ENCODE data around the gene CHTF8.

Gene CHTF8

DNA sequence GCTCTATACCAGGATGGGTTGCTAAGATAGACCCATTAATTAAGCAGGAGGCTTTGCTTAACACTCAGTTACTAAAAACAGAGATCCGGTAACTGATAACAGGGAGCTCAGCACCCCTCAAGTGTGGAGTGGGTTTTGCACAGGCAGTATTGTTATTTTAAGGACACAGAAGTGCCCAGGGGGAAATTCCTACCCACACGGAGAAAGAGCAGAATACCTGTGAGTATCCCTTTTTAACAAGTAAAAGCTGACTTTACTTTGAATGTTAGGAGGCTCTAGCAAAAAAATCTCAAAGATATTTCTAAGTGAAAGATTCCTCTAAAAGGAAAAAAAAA, 59.8 kb downstream of the CHTF8 start:
- Histone ChIP-seq H3K36me3 (ENCODE audit: control insufficient read depth, insufficient read depth, low read length) (no peaks in the 10 kb centered on the region), H3K4me3 (ENCODE audit: insufficient read depth, low read depth, low read length, poor library complexity, severe bottlenecking) (no peak overlapping the region), H3K27ac (ENCODE audit: insufficient read depth, low read length, poor library complexity, severe bottlenecking) (no peak overlapping the region), H3K4me1 (ENCODE audit: control insufficient read depth, insufficient read depth, low read length, poor library complexity, severe bottlenecking) (no peaks in the 10 kb centered on the region), H3K9me3 (ENCODE audit: control insufficient read depth, low read length) (no peaks in the 10 kb centered on the region), H3K27me3 (replicated peaks; ENCODE audit: control insufficient read depth, insufficient read depth, low read length, poor library complexity, severe bottlenecking) (no peaks in the 10 kb centered on the region)
- no peak for DNase-seq

DNA sequence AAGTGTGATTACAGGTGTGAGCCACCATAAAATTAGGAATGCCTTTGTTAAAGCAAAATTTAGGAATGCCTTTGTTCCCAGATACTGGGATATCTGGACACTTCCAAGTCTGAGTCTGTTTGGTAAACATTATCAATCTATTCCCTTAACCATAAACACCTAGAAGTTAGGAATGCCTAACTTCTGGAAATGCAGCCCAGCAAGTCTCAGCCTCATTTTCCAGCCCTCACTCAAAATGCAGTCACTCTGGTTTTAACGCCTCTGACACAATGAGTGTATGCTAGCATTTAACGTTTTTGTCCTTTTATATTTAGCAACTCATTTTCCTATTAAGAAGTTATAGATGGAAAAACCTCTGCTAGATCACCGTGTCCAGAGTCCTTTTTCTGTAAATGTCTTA, 61.4 kb downstream of the CHTF8 start:
- Histone ChIP-seq H3K27ac (ENCODE audit: insufficient read depth, low read length, poor library complexity, severe bottlenecking) (no peak overlapping the region), H3K36me3 (ENCODE audit: control insufficient read depth, insufficient read depth, low read length) (no peaks in the 10 kb centered on the region), H3K4me1 (ENCODE audit: control insufficient read depth, insufficient read depth, low read length, poor library complexity, severe bottlenecking) (no peaks in the 10 kb centered on the region), H3K4me3 (ENCODE audit: insufficient read depth, low read depth, low read length, poor library complexity, severe bottlenecking) (no peak overlapping the region), H3K27me3 (replicated peaks; ENCODE audit: control insufficient read depth, insufficient read depth, low read length, poor library complexity, severe bottlenecking) (no peaks in the 10 kb centered on the region), H3K9me3 (ENCODE audit: control insufficient read depth, low read length) (no peaks in the 10 kb centered on the region)
- no peak for DNase-seq

DNA sequence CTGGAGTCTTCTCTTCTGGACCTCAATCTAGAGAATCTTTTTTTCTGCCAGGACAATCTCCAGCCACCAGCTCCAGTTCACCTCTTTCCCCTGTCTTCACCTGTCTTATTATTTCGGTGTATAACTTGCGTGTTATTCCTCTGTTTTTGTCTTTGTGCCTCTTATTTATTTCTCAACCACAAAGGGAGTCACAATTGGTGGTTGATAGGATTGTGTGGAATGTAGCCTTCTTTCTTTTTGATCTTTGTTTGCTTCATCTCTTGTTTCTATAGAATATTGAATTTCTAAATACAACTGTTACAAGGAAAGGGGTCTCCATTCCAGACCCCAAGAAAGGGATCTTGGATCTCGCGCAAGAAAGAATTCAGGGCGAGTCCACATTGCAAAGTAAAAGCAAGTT, 62.9 kb downstream of the CHTF8 start:
- DNase-seq, result no peak
- Histone ChIP-seq H3K9me3 (ENCODE audit: control insufficient read depth, low read length) (no peaks in the 10 kb centered on the region), H3K27me3 (replicated peaks; ENCODE audit: control insufficient read depth, insufficient read depth, low read length, poor library complexity, severe bottlenecking) (no peaks in the 10 kb centered on the region), H3K27ac (ENCODE audit: insufficient read depth, low read length, poor library complexity, severe bottlenecking) (no peak overlapping the region), H3K4me3 (ENCODE audit: insufficient read depth, low read depth, low read length, poor library complexity, severe bottlenecking) (no peak overlapping the region), H3K4me1 (ENCODE audit: control insufficient read depth, insufficient read depth, low read length, poor library complexity, severe bottlenecking) (no peaks in the 10 kb centered on the region), H3K36me3 (ENCODE audit: control insufficient read depth, insufficient read depth, low read length) (no peaks in the 10 kb centered on the region)
